HepG2 (cell line): ENCODE data around the gene PRKCZ. TPM values are rescaled to one million over a fixed set of nuclear protein-coding genes. Genes with fewer than 3 reads are reported as not detected.

ENCODE experiments used
- ATAC-seq: fragments of 200-7000 bp; cut with Tn5 transposase; 3 replicates; pipeline ENCODE4 v1.9.1; 2020; ENCODE audit warnings: mild to moderate bottlenecking, moderate library complexity
- BruUV-seq: library from RNA; stranded (reverse); fragments of 400-500 nt; replicated peaks from 2 replicates; lab custom pipeline; 2021; lab: Mats Ljungman, UMichigan
- CTCF ChIA-PET: fragments of 300-600 bp; formaldehyde crosslinking; extraction: SDS; loops from one replicate; lab custom pipeline; 2021; ENCODE audit warnings: low total read pairs, inconsistent platforms, low intra/inter-chr PET ratio; lab: Yijun Ruan, JAX
- POLR2A ChIA-PET: fragments of 350-600 bp; sonication (Branson Sonifier 250); formaldehyde crosslinking; loops from one replicate; lab custom pipeline; 2020; ENCODE audit warnings: antibody characterized with exemption, inconsistent platforms; lab: Yijun Ruan, JAX
- DNase-seq: peaks from one replicate; pipeline ENCODE4 v3.0.0-alpha.2; 2015; ENCODE audit warnings: low spot score
- FAIRE-seq: peaks from 3 replicates; lab custom pipeline; 2011; peaks lifted over from hg19 to GRCh38; lab: Jason Lieb, UNC
- H2AFZ ChIP-seq: one replicate; pipeline ENCODE4 v1.6.1; 2011; ENCODE audit warnings: low read length, inconsistent platforms
- H3K27ac ChIP-seq: fragments of 300-600 bp; 3 replicates; pipeline ENCODE4 v1.8.0; 2011; ENCODE audit warnings: mixed run types, mild to moderate bottlenecking, mixed read lengths, low read length, inconsistent platforms; ENCODE audit not compliant: insufficient read depth; ENCODE audit errors: extremely low read length
- H3K27me3 ChIP-seq, 2 experiments: fragments of 200-600 bp in 1 of 2; 2 replicates in 1 of 2; 3 replicates in 1 of 2; pipeline versions ENCODE4 v1.6.0 to v1.8.0; 2011; ENCODE audit warnings: low read length in 2 of 2, mild to moderate bottlenecking in 2 of 2, moderate library complexity in 2 of 2, inconsistent platforms in 1 of 2; ENCODE audit not compliant: insufficient read depth in 2 of 2, control insufficient read depth in 1 of 2
- H3K36me3 ChIP-seq, 2 experiments: fragments of 200-600 bp in 1 of 2; replicated peaks in 1 of 2; 2 replicates in 1 of 2; 3 replicates in 1 of 2; pipeline versions ENCODE4 v1.5.1 to v1.8.0; 2011; ENCODE audit warnings: low read length in 2 of 2, inconsistent platforms in 1 of 2; ENCODE audit not compliant: insufficient read depth in 2 of 2, control insufficient read depth in 1 of 2
- H3K4me1 ChIP-seq: 2 replicates; pipeline ENCODE4 v1.5.1; 2012; ENCODE audit warnings: low read length, inconsistent platforms; ENCODE audit not compliant: insufficient read depth
- H3K4me2 ChIP-seq: 2 replicates; pipeline ENCODE4 v1.6.0; 2011; ENCODE audit warnings: low read depth, low read length, inconsistent platforms
- H3K4me3 ChIP-seq, 3 experiments: fragments of 200-600 bp in 1 of 3; sonication (generic), shearing (Covaris generic) in 1 of 3; replicated peaks in 1 of 3; 2 replicates each; pipeline ENCODE4 v1.5.1; 2011 to 2016; ENCODE audit warnings: low read length in 3 of 3, inconsistent platforms in 2 of 3, low read depth in 2 of 3, mild to moderate bottlenecking in 2 of 3, control low read depth in 1 of 3, mixed read lengths in 1 of 3; ENCODE audit not compliant: insufficient read depth in 1 of 3
- H3K79me2 ChIP-seq: one replicate; pipeline ENCODE4 v1.6.1; 2011; ENCODE audit warnings: low read length, inconsistent platforms; ENCODE audit not compliant: insufficient read depth
- H3K9ac ChIP-seq: 2 replicates; pipeline ENCODE4 v1.6.0; 2011; ENCODE audit warnings: mild to moderate bottlenecking, low read depth, low read length, inconsistent platforms; ENCODE audit not compliant: insufficient read depth
- H3K9me3 ChIP-seq: 2 replicates; pipeline ENCODE4 v1.5.1; 2012; ENCODE audit warnings: mild to moderate bottlenecking, low read length
- H4K20me1 ChIP-seq: 2 replicates; pipeline ENCODE4 v1.6.0; 2011; ENCODE audit warnings: inconsistent platforms, mild to moderate bottlenecking, low read length, moderate library complexity; ENCODE audit not compliant: insufficient read depth
- CSRNP1 ChIP-seq: sonication (generic); formaldehyde crosslinking; IDR thresholded peaks from 2 replicates; pipeline ENCODE4 v1.8.1; 2023; ENCODE audit warnings: mild to moderate bottlenecking, missing genetic modification reagents
- DR1 ChIP-seq: sonication (generic); formaldehyde crosslinking; IDR thresholded peaks from 2 replicates; pipeline ENCODE4 v1.8.0; 2021; ENCODE audit warnings: mild to moderate bottlenecking, missing genetic modification reagents, inconsistent platforms
- KMT2B ChIP-seq: IDR thresholded peaks from 2 replicates; pipeline ENCODE4 v1.6.1; 2016; ENCODE audit warnings: missing genetic modification reagents, missing compliant biosample characterization
- MTF1 ChIP-seq: sonication (generic); formaldehyde crosslinking; IDR thresholded peaks from 2 replicates; pipeline ENCODE4 v1.5.0; 2020; ENCODE audit warnings: missing genetic modification reagents
- RFX1 ChIP-seq: fragments of 450-650 bp; IDR thresholded peaks from 2 replicates; pipeline ENCODE4 v1.6.1; 2017
- TAF1 ChIP-seq: sonication (generic); formaldehyde crosslinking; IDR thresholded peaks from 2 replicates; pipeline ENCODE4 v1.4.0; 2020; ENCODE audit warnings: missing genetic modification reagents
- TFE3 ChIP-seq: IDR thresholded peaks from 2 replicates; pipeline ENCODE4 v1.6.1; 2016
- ZBTB49 ChIP-seq: sonication (generic); formaldehyde crosslinking; IDR thresholded peaks from 2 replicates; pipeline ENCODE4 v1.4.0; 2020; ENCODE audit warnings: missing genetic modification reagents, borderline replicate concordance
- ZNF24 ChIP-seq: fragments of 450-650 bp; IDR thresholded peaks from 2 replicates; pipeline ENCODE4 v1.6.1; 2017; ENCODE audit warnings: antibody characterized with exemption, mild to moderate bottlenecking
- WGBS: methylation state at CpG from one replicate; pipeline ENCODE4 v1.1.6; 2017; ENCODE audit warnings: low lambda C conversion rate; 5-methylcytosine and 5-hydroxymethylcytosine counted together
- in situ Hi-C: cut with HindIII; loops from 2 replicates; pipeline ENCODE4 v1.10.0; 2017; ENCODE audit warnings: low pct_unique_long_range_greater_than_20kb; ENCODE audit not compliant: extremely low pct_ligation_motif_present
- intact Hi-C: fragments of 100-400 bp; cut with micrococcal nuclease; formaldehyde crosslinking; loops from one replicate; pipeline ENCODE4 v1.10.0; 2022; ENCODE audit not compliant: unreplicated experiment
- polyA plus RNA-seq, 8 experiments: library from polyadenylated mRNA; depleted of rRNA in 3 of 8; stranded (reverse) in 7 of 8; unstranded in 1 of 8; fragments of >200 nt; fragmentation: Illumina TruSeq in 4 of 8; extraction: Trizol in 4 of 8; gene quantifications; 2 replicates each; pipeline versions ENCODE4 v1.2.1 to v1.2.3, GENCODE V29; 2011 to 2016; ENCODE audit warnings: low read depth in 4 of 8, missing spikeins in 1 of 8, mixed read lengths in 1 of 8; ENCODE audit not compliant: insufficient read depth in 1 of 8
- total RNA-seq, 5 experiments: library from RNA; depleted of rRNA; stranded (reverse); fragments of >200 nt; fragmentation: Illumina TruSeq; extraction: Trizol; gene quantifications; 2 replicates each; pipeline ENCODE4 v1.2.3, GENCODE V29; 2016; ENCODE audit warnings: low read depth in 1 of 5

Gene PRKCZ
- total and polyA plus RNA-seq, 2 of the 13 experiments (the other 11 are each of a cell fraction or from before 2014, with no cell fraction given): 34.7 to 85.2 TPM

- Histone ChIP-seq H3K4me2 (no peak overlapping the region), H3K27me3 (no peaks in the 10 kb centered on the region), H3K4me3 (no peak overlapping the region), H3K79me2 (peaks cover 3% of the 10 kb centered on the region), H3K36me3 (peaks cover 7 to 11% of the 10 kb centered on the region in 2 experiments; a peak in 3 of 5 replicates), H3K9ac (no peak overlapping the region), H3K27ac (no peak overlapping the region), H3K9me3 (no peaks in the 10 kb centered on the region), H2AFZ (no peak overlapping the region), H3K4me1 (peaks cover 45% of the 10 kb centered on the region), H4K20me1 (0 out of 2 replicates have a peak, but pooled peaks cover 5% of the 10 kb centered on the region)
- ATAC-seq (no peak), DNase-seq (no peak), FAIRE-seq (no peak)
- CTCF ChIA-PET: no interaction called here
- BruUV-seq: no TSS peak
- intact Hi-C loops: no loop called here
- TF ChIP-seq CSRNP1: no peak
- TF ChIP-seq KMT2B: no peak
- no peak for TF ChIP-seq ZNF24
- TF ChIP-seq TFE3 (CRISPR knock-in tag): no peak
- no peak for TF ChIP-seq ZBTB49 (CRISPR knock-in tag)
- no peak for TF ChIP-seq DR1 (CRISPR knock-in tag)
- no peak for TF ChIP-seq MTF1 (CRISPR knock-in tag)
- TF ChIP-seq RFX1: no peak
- TF ChIP-seq TAF1 (CRISPR knock-in tag): no peak
- POLR2A ChIA-PET: no interaction called here
- in situ Hi-C loops: no loop called here
- WGBS: 98% methylated on average over 8 of the region's 10 CpGs
These were observed 2.5 kb downstream of the PRKCZ start for GRCh38 chr1:2052756-2053155.
